Esophagus squamous epithelium (tissue), 4 donors: Measurements from ENCODE around the gene STPG1.

Experiments
- CTCF ChIP-seq, 6 experiments: fragments of 450-650 bp in 4 of 6; fragments of 200-600 bp in 2 of 6; sonication (generic) in 2 of 6; IDR thresholded peaks; one replicate each; pipeline ENCODE4 v1.5.1; 2016 to 2019; ENCODE audit warnings: antibody characterized with exemption in 6 of 6, mild to moderate bottlenecking in 4 of 6, moderate library complexity in 4 of 6
- POLR2A ChIP-seq, 4 donors: fragments of 450-650 bp; IDR thresholded peaks; one replicate each; pipeline ENCODE4 v1.6.1; 2017; ENCODE audit warnings: antibody characterized with exemption in 4 of 4, mild to moderate bottlenecking in 4 of 4, moderate library complexity in 3 of 4

DNA sequence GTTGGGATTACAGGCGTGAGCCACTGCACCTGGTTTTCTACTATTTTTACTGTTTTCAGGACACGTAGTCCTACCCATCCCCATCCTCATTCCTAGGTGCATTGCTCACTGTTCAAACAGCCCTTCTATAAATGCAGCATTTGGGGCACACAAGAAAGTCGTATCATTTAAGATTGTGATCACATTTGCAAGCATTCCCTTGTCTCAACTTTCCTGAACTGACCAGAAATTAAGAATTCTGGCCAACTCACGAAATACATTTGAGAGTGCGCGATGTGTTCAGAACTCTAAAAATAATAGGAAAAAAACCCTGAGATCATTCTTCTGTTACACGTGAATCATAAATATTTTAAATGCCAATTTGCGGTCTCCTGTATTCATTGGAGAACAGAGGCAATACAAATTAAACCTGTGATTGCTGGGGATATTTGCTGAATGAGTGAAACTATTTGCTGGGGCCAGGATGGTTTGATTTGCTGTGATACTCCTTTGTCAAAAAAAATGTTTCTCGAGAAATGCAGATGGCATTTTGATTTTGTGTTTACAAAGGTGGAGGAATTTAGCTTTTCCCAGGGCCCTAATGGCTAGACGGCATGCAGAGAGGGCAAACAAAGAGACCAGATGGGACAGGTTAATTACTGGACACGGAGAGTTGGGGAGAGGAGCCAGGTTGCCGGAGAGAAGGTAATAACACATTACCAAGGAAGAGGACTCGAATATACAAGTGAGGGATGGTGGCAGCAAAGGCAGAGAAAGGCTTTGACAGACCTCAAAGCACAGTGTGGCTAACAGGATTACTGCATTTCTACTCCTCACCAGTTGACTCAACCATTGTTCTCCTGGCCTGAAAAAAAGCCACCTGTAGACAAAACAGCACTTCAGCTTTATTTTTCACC lies 38.4 kb downstream of the STPG1 start:
- TF ChIP-seq CTCF (IDR thresholded peaks at IDR 0.05): no peak
- no peak for TF ChIP-seq POLR2A (IDR thresholded peaks at IDR 0.05)
